Upper lobe of right lung (tissue), 1 donor: ENCODE results near the gene ADGRD1. TPM values are rescaled to one million over a fixed set of nuclear protein-coding genes. Genes with fewer than 3 reads are reported as not detected.

Source experiments
- ATAC-seq: fragments of 200-7000 bp; cut with Tn5 transposase; one replicate; pipeline ENCODE4 v1.9.1; 2020; ENCODE audit warnings: mild to moderate bottlenecking, moderate library complexity
- DNase-seq: peaks from one replicate; pipeline ENCODE4 v3.0.0-alpha.2; 2020
- H3K27ac ChIP-seq: fragments of 200-600 bp; one replicate; pipeline ENCODE4 v1.8.0; 2022
- H3K27me3 ChIP-seq: fragments of 200-600 bp; one replicate; pipeline ENCODE4 v1.8.0; 2022; ENCODE audit warnings: mild to moderate bottlenecking
- H3K36me3 ChIP-seq: fragments of 200-600 bp; one replicate; pipeline ENCODE4 v1.8.0; 2022
- H3K4me1 ChIP-seq: fragments of 200-600 bp; one replicate; pipeline ENCODE4 v1.8.0; 2022
- H3K4me3 ChIP-seq: fragments of 200-600 bp; one replicate; pipeline ENCODE4 v1.8.0; 2022; ENCODE audit warnings: mild to moderate bottlenecking
- H3K9me3 ChIP-seq: fragments of 200-600 bp; one replicate; pipeline ENCODE4 v1.8.0; 2022
- CTCF ChIP-seq: fragments of 200-600 bp; IDR thresholded peaks from one replicate; pipeline ENCODE4 v1.8.0; 2022; ENCODE audit warnings: antibody characterized with exemption
- intact Hi-C: fragments of 100-400 bp; cut with DNase I; formaldehyde crosslinking; loops from one replicate; pipeline ENCODE4 v1.11.0; 2022
- total RNA-seq: library from RNA; stranded (reverse); fragmentation: NEBNext Ultra II Directional; extraction: Animal tissue kit (Norgen Biotek cat#: 25700); gene quantifications from one replicate; pipeline ENCODE4 v1.2.1, GENCODE V29; 2021
- donor health status: DM: no; HTN: yes; CAD: no; lungs with severe emphysema.

Gene ADGRD1
- total RNA-seq, 1 donor from 2014 or later = 113 TPM

- ATAC-seq (no peak), DNase-seq (no peak)
- H3K36me3 ChIP-seq = no peaks in the 10 kb centered on the region
- no peak for TF ChIP-seq CTCF
- H3K4me3 ChIP-seq = no peak overlapping the region
- H3K27me3 ChIP-seq = no peaks in the 10 kb centered on the region
- no peak overlapping the region for H3K27ac ChIP-seq
- peaks cover 9% of the 10 kb centered on the region for H3K4me1 ChIP-seq
- H3K9me3 ChIP-seq = no peaks in the 10 kb centered on the region
- intact Hi-C loops = no loop called here
Measured at GRCh38 chr12:130944878-130945277, 8.8 kb upstream of the ADGRD1 start.

GRCh38 chr12:130945786-130946492 lies 7.8 kb upstream of the ADGRD1 start:
- Histone ChIP-seq H3K4me1 (peaks cover 9% of the 10 kb centered on the region), H3K36me3 (no peaks in the 10 kb centered on the region), H3K27ac (peak overlapping the region; percentile 61), H3K4me3 (no peak overlapping the region), H3K27me3 (no peaks in the 10 kb centered on the region), H3K9me3 (no peaks in the 10 kb centered on the region)
- DNase-seq = no peak
- intact Hi-C loops = no loop called here
- ATAC-seq = peak; percentile 67
- no peak for TF ChIP-seq CTCF

- Histone ChIP-seq H3K36me3 (no peaks in the 10 kb centered on the region), H3K4me1 (peaks cover 9% of the 10 kb centered on the region), H3K4me3 (no peak overlapping the region), H3K9me3 (no peaks in the 10 kb centered on the region), H3K27ac (no peak overlapping the region), H3K27me3 (no peaks in the 10 kb centered on the region)
- DNase-seq (no peak), ATAC-seq (no peak)
- no peak for TF ChIP-seq CTCF
- intact Hi-C loops = no loop called here
Measured at GRCh38 chr12:130947028-130947613, 6.6 kb upstream of the ADGRD1 start.

GRCh38 chr12:130948136-130948535 lies 5.6 kb upstream of the ADGRD1 start:
- no peaks in the 10 kb centered on the region for H3K27me3 ChIP-seq
- DNase-seq (no peak), ATAC-seq (no peak)
- intact Hi-C loops = no loop called here
- H3K4me3 ChIP-seq = no peak overlapping the region
- H3K9me3 ChIP-seq = no peaks in the 10 kb centered on the region
- TF ChIP-seq CTCF = no peak
- no peak overlapping the region for H3K27ac ChIP-seq
- H3K36me3 ChIP-seq = no peaks in the 10 kb centered on the region
- peaks cover 13% of the 10 kb centered on the region for H3K4me1 ChIP-seq

- peaks cover 16% of the 10 kb centered on the region for H3K4me1 ChIP-seq
- ATAC-seq = no peak
- no peak for TF ChIP-seq CTCF
- no peak for DNase-seq
- H3K27me3 ChIP-seq = no peaks in the 10 kb centered on the region
- no peak overlapping the region for H3K27ac ChIP-seq
- H3K9me3 ChIP-seq = no peaks in the 10 kb centered on the region
- no peak overlapping the region for H3K4me3 ChIP-seq
- intact Hi-C loops = no loop called here
- H3K36me3 ChIP-seq = no peaks in the 10 kb centered on the region
Measured at GRCh38 chr12:130948751-130949150, 5.0 kb upstream of the ADGRD1 start.
